ENCODE data around the gene PARD3.

PARD3 gene

GRCh38 chr10:34795334-34795733, 19.8 kb downstream of the PARD3 start:
- no peak for TF ChIP-seq CTCF (conservative IDR thresholded peaks at IDR 0.05)

GRCh38 chr10:34794835-34795234, 20.3 kb downstream of the PARD3 start:
- TF ChIP-seq CTCF (conservative IDR thresholded peaks at IDR 0.05) = no peak
- no peak overlapping the region for H3K27ac ChIP-seq

More at GRCh38 chr10:34795334-34795733, 19.8 kb downstream of the PARD3 start:
- H3K27ac ChIP-seq = no peak overlapping the region

GRCh38 chr10:34793581-34793980, 21.5 kb downstream of the PARD3 start:
- H3K27ac ChIP-seq = peak overlapping the region; percentile 60

GRCh38 chr10:34792881-34793280, 22.2 kb downstream of the PARD3 start:
- peak overlapping the region; percentile 60 for H3K27ac ChIP-seq
- no peak for TF ChIP-seq CTCF (conservative IDR thresholded peaks at IDR 0.05)

GRCh38 chr10:34791947-34792346, 23.1 kb downstream of the PARD3 start:
- TF ChIP-seq CTCF (conservative IDR thresholded peaks at IDR 0.05) = no peak

GRCh38 chr10:34791228-34791627, 23.9 kb downstream of the PARD3 start:
- no peak overlapping the region for H3K27ac ChIP-seq
- no peak for TF ChIP-seq CTCF (conservative IDR thresholded peaks at IDR 0.05)

More at GRCh38 chr10:34791947-34792346, 23.1 kb downstream of the PARD3 start:
- H3K27ac ChIP-seq = peak overlapping the region; percentile 60; the same call in 1 of the 2 replicates

GRCh38 chr10:34789966-34790506, 25.1 kb downstream of the PARD3 start:
- peak overlapping the region; percentile 36 for H3K27ac ChIP-seq
- TF ChIP-seq CTCF (conservative IDR thresholded peaks at IDR 0.05) = no peak

GRCh38 chr10:34786464-34786863, 28.6 kb downstream of the PARD3 start:
- no peak for TF ChIP-seq CTCF (conservative IDR thresholded peaks at IDR 0.05)
- H3K27ac ChIP-seq = no peak overlapping the region
